Loucy (cell line): ENCODE data around the gene POLR2I.

ENCODE experiments used
- CTCF ChIP-seq: fragments of 200-600 bp; sonication (generic); conservative IDR thresholded peaks from 2 replicates; pipeline ENCODE4 v1.5.1; 2014; ENCODE audit warnings: mild to moderate bottlenecking, antibody characterized with exemption, low read length
- EZH2phosphoT487 ChIP-seq: fragments of 200-600 bp; IDR thresholded peaks from 2 replicates; pipeline ENCODE4 v1.6.1; 2018; ENCODE audit warnings: antibody characterized with exemption, mild to moderate bottlenecking, moderate library complexity, borderline replicate concordance

- TF ChIP-seq CTCF, result no peak
- TF ChIP-seq EZH2phosphoT487, result no peak
Measured at GRCh38 chr19:36084231-36085009, 30.3 kb downstream of the POLR2I start.
